ENCODE data around the gene KCNIP1. TPM values are rescaled to one million over a fixed set of nuclear protein-coding genes. Genes with fewer than 3 reads are reported as not detected.

KCNIP1 gene
- total RNA-seq, 1 donor from 2014 or later: 1.5 TPM

- no peak for DNase-seq (ENCODE audit: low spot score)
Observed at GRCh38 chr5:170628691-170629565, 125.1 kb downstream of the KCNIP1 start.

- no peak for DNase-seq (ENCODE audit: low spot score)
Observed at GRCh38 chr5:170629566-170630175, 125.9 kb downstream of the KCNIP1 start.

GRCh38 chr5:170630226-170630625, 126.4 kb downstream of the KCNIP1 start:
- DNase-seq (ENCODE audit: low spot score): no peak

- no peak for DNase-seq (ENCODE audit: low spot score)
Observed at GRCh38 chr5:170630711-170631141, 126.9 kb downstream of the KCNIP1 start.

GRCh38 chr5:170631466-170632195, 127.8 kb downstream of the KCNIP1 start:
- no peak for DNase-seq (ENCODE audit: low spot score)

GRCh38 chr5:170632266-170632984, 128.6 kb downstream of the KCNIP1 start:
- no peak for DNase-seq (ENCODE audit: low spot score)

GRCh38 chr5:170632985-170633234, 129.1 kb downstream of the KCNIP1 start:
- DNase-seq (ENCODE audit: low spot score): peak; percentile 52

- DNase-seq (ENCODE audit: low spot score): peak; percentile 68
Observed at GRCh38 chr5:170633235-170634081, 129.6 kb downstream of the KCNIP1 start.

- no peak for DNase-seq (ENCODE audit: low spot score)
Observed at GRCh38 chr5:170634256-170634990, 130.6 kb downstream of the KCNIP1 start.

GRCh38 chr5:170635706-170636105, 131.9 kb downstream of the KCNIP1 start:
- no peak for DNase-seq (ENCODE audit: low spot score)

GRCh38 chr5:170636206-170636605, 132.4 kb downstream of the KCNIP1 start:
- DNase-seq (ENCODE audit: low spot score): no peak

GRCh38 chr5:170636801-170637477, 133.1 kb downstream of the KCNIP1 start:
- DNase-seq (ENCODE audit: low spot score): no peak

- no peak for DNase-seq (ENCODE audit: low spot score)
Observed at GRCh38 chr5:170638051-170638450, 134.2 kb downstream of the KCNIP1 start.

- DNase-seq (ENCODE audit: low spot score): peak; percentile 64
Observed at GRCh38 chr5:170638454-170639220, 134.8 kb downstream of the KCNIP1 start.

GRCh38 chr5:170639221-170639925, 135.6 kb downstream of the KCNIP1 start:
- no peak for DNase-seq (ENCODE audit: low spot score)

GRCh38 chr5:170640731-170641588, 137.1 kb downstream of the KCNIP1 start:
- DNase-seq (ENCODE audit: low spot score): no peak

GRCh38 chr5:170641589-170642031, 137.8 kb downstream of the KCNIP1 start:
- DNase-seq (ENCODE audit: low spot score): no peak
